ENCODE data around the gene CDT1.

DNA sequence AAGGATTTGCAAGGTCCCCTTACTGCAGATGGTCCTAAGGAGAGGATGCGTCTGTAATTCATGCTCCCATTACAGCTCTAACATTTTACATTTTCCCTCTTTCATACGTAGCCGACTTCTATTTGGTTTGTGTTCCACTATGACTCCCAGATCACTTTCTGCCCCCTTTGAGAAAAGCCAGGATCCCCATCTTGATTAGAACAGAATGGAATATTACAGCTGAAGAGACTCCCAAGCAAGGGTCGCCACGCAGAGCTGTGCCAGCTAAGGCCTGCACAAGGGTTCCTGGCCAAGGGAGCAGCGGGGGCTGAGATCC lies 3.4 kb upstream of the CDT1 start:
- no peak for TF ChIP-seq EGR1 (IDR thresholded peaks at IDR 0.05; ENCODE audit: borderline replicate concordance in 1 of 2, low read depth in 2 of 2, low read length in 2 of 2)
- TF ChIP-seq JUNB (IDR thresholded peaks at IDR 0.05): no peak
- no peak for TF ChIP-seq ATF3 (IDR thresholded peaks at IDR 0.05; ENCODE audit: borderline replicate concordance, extremely low read depth, low read depth, low read length)
- TF ChIP-seq, protein P1, sequence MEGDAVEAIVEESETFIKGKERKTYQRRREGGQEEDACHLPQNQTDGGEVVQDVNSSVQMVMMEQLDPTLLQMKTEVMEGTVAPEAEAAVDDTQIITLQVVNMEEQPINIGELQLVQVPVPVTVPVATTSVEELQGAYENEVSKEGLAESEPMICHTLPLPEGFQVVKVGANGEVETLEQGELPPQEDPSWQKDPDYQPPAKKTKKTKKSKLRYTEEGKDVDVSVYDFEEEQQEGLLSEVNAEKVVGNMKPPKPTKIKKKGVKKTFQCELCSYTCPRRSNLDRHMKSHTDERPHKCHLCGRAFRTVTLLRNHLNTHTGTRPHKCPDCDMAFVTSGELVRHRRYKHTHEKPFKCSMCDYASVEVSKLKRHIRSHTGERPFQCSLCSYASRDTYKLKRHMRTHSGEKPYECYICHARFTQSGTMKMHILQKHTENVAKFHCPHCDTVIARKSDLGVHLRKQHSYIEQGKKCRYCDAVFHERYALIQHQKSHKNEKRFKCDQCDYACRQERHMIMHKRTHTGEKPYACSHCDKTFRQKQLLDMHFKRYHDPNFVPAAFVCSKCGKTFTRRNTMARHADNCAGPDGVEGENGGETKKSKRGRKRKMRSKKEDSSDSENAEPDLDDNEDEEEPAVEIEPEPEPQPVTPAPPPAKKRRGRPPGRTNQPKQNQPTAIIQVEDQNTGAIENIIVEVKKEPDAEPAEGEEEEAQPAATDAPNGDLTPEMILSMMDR (IDR thresholded peaks at IDR 0.05 in 2 of 3, conservative IDR thresholded peaks at IDR 0.05 in 1 of 3; ENCODE audit: control insufficient read depth in 2 of 3, extremely low read depth in 1 of 3, insufficient read depth in 1 of 3, low read depth in 3 of 3, low read length in 3 of 3): no peak
- TF ChIP-seq EP300 (IDR thresholded peaks at IDR 0.05; ENCODE audit: borderline replicate concordance in 1 of 2, control insufficient read depth in 1 of 2, low read depth in 2 of 2, low read length in 2 of 2): no peak
- TF ChIP-seq MEF2A (IDR thresholded peaks at IDR 0.05; ENCODE audit: insufficient read depth, low read depth, low read length): no peak
- no peak for TF ChIP-seq SP1 (IDR thresholded peaks at IDR 0.05; ENCODE audit: low read depth, low read length)
